MCF 10A (cell line): ENCODE data around the gene INF2. TPM values are rescaled to one million over a fixed set of nuclear protein-coding genes. Genes with fewer than 3 reads are reported as not detected.

Experiments
- BruUV-seq: library from RNA; stranded (reverse); fragments of 400-500 nt; replicated peaks from 2 replicates; lab custom pipeline; 2021; lab: Mats Ljungman, UMichigan
- CTCF ChIA-PET: fragments of 300-600 bp; sonication (Branson Sonifier 250); formaldehyde crosslinking; extraction: SDS; loops from one replicate; lab custom pipeline; 2021; ENCODE audit warnings: antibody characterized with exemption, inconsistent platforms; lab: Yijun Ruan, JAX
- POLR2A ChIA-PET: fragments of 300-600, 350-650 bp; sonication (Branson Sonifier 250); formaldehyde crosslinking; extraction: SDS; loops from one replicate; lab custom pipeline; 2020; ENCODE audit warnings: antibody characterized with exemption, inconsistent platforms; lab: Yijun Ruan, JAX
- DNase-seq: peaks from one replicate; pipeline ENCODE4 v3.0.0-alpha.2; 2018; ENCODE audit not compliant: unreplicated experiment
- H3K27ac Mint-ChIP-seq: one replicate; pipeline ENCODE4 v1.8.0; 2022; ENCODE audit warnings: mild to moderate bottlenecking, low read depth, mixed read lengths; ENCODE audit not compliant: unreplicated experiment
- H3K27me3 Mint-ChIP-seq: one replicate; pipeline ENCODE4 v1.8.0; 2022; ENCODE audit warnings: mixed read lengths; ENCODE audit not compliant: insufficient read depth, unreplicated experiment
- H3K36me3 Mint-ChIP-seq: one replicate; pipeline ENCODE4 v1.8.0; 2022; ENCODE audit warnings: mild to moderate bottlenecking, moderate library complexity, mixed read lengths; ENCODE audit not compliant: insufficient read depth, unreplicated experiment
- H3K4me1 Mint-ChIP-seq: one replicate; pipeline ENCODE4 v1.8.0; 2022; ENCODE audit warnings: mixed read lengths; ENCODE audit not compliant: insufficient read depth, unreplicated experiment
- H3K4me3 Mint-ChIP-seq: one replicate; pipeline ENCODE4 v1.8.0; 2022; ENCODE audit warnings: mild to moderate bottlenecking, moderate library complexity, mixed read lengths; ENCODE audit not compliant: unreplicated experiment
- H3K9me3 Mint-ChIP-seq: one replicate; pipeline ENCODE4 v1.8.0; 2022; ENCODE audit warnings: mixed read lengths; ENCODE audit not compliant: unreplicated experiment
- intact Hi-C: fragments of 100-400 bp; cut with micrococcal nuclease; formaldehyde crosslinking; loops from 2 replicates; pipeline ENCODE4 v1.14.1; 2022
- total RNA-seq: library from RNA; stranded (reverse); gene quantifications from 2 replicates; pipeline ENCODE4 v1.2.3, GENCODE V29; 2022
- TF ChIP-seq, protein P1 (sequence below): fragments of 200-600 bp; IDR thresholded peaks from one replicate; pipeline ENCODE4 v1.8.0; 2022; ENCODE audit warnings: antibody characterized with exemption, mild to moderate bottlenecking; ENCODE audit not compliant: unreplicated experiment

Gene INF2
- total RNA-seq, 1 experiment from 2014 or later = 102 TPM

DNA sequence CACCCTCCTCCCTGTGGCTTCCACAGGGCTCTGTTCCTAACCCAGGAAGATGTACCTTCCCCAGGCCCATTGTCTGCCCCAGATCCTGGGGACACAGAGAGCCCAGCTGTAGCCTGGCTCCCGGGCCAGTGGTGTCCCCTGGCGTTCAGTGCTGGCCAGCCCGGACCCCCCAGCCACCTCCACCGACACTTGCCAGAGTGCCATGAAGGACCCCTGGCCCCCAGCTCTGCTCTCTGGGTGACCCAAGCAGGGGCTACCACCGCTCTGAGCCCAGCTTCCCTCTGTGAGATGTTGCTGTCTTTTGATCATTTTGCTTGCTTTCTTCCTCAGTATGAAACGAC is 6.2 kb downstream of the INF2 start:
- H3K9me3 Mint-ChIP-seq = no peaks in the 10 kb centered on the region

DNA sequence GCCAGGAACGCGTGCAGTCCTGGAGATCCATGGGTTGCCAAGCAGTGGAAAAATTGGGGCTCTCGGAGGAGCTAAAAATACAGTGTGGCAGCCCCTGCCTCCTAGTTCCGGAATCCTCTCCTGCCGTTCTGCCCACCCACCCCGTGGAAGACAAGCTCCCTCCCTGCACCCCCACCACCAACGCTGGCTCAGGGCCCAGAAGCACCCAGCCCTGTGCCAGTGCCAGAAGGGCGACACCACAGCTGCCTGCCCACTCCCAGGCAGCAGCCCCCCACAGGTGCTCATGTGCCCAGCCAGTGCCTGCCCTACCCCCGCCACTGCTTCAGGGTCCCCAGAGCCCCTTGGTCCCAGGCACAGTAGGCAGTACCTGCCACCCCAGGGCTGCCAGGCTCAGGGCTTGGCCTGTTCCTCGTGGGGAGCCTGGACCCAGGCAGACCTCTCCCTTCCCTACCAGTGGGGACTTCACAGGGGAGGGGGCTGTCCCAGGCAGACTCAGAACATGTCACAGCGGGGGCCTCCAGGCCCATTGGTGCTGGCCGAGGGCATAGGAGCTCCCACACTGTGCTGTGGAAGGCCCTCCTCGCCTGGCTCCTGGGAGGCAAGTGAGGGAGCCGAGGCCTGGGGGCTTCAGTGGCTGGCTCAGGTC is 7.4 kb downstream of the INF2 start:
- Mint-ChIP-seq H3K4me1 (peaks cover 23% of the 10 kb centered on the region), H3K27ac (peak overlapping the region; percentile 74), H3K4me3 (no peak overlapping the region), H3K27me3 (no peaks in the 10 kb centered on the region), H3K9me3 (no peaks in the 10 kb centered on the region), H3K36me3 (peaks cover 33% of the 10 kb centered on the region)
- no peak for DNase-seq
- ChIA-PET CTCF (interaction anchor here (0.6 to 1.9 kb wide), 3 partner anchors 12 to 559 kb away, joined by 3 to 9 read pairs (median 7); no protein-coding TSS in a partner anchor), POLR2A (interaction anchor here (0.8 to 2.9 kb wide), 4 partner anchors 9 to 56 kb away, joined by 3 to 11 read pairs (median 6); no protein-coding TSS in a partner anchor)
- TF ChIP-seq, protein P1, sequence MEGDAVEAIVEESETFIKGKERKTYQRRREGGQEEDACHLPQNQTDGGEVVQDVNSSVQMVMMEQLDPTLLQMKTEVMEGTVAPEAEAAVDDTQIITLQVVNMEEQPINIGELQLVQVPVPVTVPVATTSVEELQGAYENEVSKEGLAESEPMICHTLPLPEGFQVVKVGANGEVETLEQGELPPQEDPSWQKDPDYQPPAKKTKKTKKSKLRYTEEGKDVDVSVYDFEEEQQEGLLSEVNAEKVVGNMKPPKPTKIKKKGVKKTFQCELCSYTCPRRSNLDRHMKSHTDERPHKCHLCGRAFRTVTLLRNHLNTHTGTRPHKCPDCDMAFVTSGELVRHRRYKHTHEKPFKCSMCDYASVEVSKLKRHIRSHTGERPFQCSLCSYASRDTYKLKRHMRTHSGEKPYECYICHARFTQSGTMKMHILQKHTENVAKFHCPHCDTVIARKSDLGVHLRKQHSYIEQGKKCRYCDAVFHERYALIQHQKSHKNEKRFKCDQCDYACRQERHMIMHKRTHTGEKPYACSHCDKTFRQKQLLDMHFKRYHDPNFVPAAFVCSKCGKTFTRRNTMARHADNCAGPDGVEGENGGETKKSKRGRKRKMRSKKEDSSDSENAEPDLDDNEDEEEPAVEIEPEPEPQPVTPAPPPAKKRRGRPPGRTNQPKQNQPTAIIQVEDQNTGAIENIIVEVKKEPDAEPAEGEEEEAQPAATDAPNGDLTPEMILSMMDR = no peak
- no TSS peak for BruUV-seq
- intact Hi-C loops = no loop called here

More for the DNA sequence above, 6.2 kb downstream of the INF2 start:
- no TSS peak for BruUV-seq
- intact Hi-C loops = no loop called here
- Mint-ChIP-seq H3K4me3 (peak overlapping the region; percentile 12), H3K27me3 (no peaks in the 10 kb centered on the region), H3K4me1 (peaks cover 23% of the 10 kb centered on the region), H3K36me3 (peaks cover 26% of the 10 kb centered on the region), H3K27ac (peak overlapping the region; percentile 74)
- ChIA-PET CTCF (interaction anchor here (0.7 to 2.7 kb wide), 4 partner anchors 13 to 1127 kb away, joined by 3 to 10 read pairs (median 6); partner anchors contain the start of gene ADSS1), POLR2A (interaction anchor here (2.5 kb wide), 1 partner anchor 14 kb away, joined by 8 read pairs; no protein-coding TSS in a partner anchor)
- TF ChIP-seq, protein P1 = no peak
- no peak for DNase-seq

DNA sequence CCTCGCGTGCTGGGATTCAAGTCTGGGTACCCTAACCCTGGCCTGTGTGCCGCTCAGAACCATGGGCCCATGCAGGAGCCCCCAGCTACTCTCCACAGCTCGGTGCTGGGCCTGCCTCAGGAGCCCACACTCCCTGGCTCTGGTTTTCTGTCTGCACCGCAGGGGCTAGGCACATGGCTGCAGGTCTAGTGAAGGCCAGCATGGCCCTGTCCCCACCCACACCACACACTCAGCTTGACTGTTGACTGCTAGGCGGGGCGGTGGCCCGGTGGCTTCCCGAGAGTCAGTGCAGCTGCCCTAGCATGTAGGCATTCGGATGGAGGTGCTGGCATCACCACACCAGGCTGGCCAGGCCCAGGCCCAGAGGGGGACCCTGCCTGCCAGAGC is 7.9 kb downstream of the INF2 start:
- Mint-ChIP-seq H3K36me3 (peaks cover 33% of the 10 kb centered on the region), H3K9me3 (no peaks in the 10 kb centered on the region), H3K27ac (no peak overlapping the region), H3K4me1 (peaks cover 23% of the 10 kb centered on the region), H3K4me3 (no peak overlapping the region), H3K27me3 (no peaks in the 10 kb centered on the region)
- TF ChIP-seq, protein P1 = no peak
- ChIA-PET POLR2A (interaction anchor here (0.8 to 2.9 kb wide), 5 partner anchors 7 to 26 kb away, joined by 3 to 11 read pairs (median 4); no protein-coding TSS in a partner anchor), CTCF (interaction anchor here (1.5 kb wide), 2 partner anchors 12 to 26 kb away, joined by 7 to 9 read pairs; no protein-coding TSS in a partner anchor)
- DNase-seq = no peak
- BruUV-seq = no TSS peak
- intact Hi-C loops = no loop called here

DNA sequence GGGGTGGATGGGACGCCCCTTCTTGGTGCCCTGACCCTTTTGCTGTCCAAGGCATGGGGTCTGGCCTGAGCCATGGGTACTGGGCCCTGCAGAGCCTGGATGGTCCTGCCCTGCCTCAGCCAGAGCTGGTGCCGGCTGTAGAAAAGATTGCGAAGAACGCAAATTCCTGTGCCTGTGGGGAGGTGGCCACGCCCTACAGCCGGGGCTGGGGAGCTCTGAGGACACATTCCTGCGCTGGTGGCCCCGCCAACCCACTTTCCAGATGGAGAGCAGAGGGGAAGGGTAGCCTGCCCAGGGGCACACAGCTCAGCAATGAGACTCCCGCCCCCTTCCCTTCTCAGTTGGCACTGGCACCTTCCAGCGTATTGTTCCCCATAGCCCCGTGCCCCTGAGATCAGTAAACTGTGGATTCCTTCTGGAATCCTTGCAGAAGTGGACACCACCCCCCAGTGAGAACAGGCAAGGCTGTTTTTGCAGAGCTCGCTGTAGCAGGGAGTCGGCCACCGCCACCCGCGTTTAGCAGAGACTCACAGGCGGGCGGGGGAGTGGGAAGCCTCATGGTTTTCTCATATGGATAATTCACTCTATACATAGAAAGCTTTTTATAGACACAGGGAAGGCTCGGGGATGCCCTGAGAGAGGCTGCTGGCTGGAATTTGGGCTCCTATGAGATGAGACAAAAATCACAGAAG is 8.6 kb downstream of the INF2 start:
- peaks cover 23% of the 10 kb centered on the region for H3K4me1 Mint-ChIP-seq
- BruUV-seq = no TSS peak
- H3K9me3 Mint-ChIP-seq = no peaks in the 10 kb centered on the region
- ChIA-PET CTCF (interaction anchor here (0.6 to 1.5 kb wide), 3 partner anchors 11 to 42 kb away, joined by 3 to 9 read pairs (median 7); no protein-coding TSS in a partner anchor), POLR2A (interaction anchor here (0.6 to 2.9 kb wide), 8 partner anchors 8 to 49 kb away, joined by 3 to 11 read pairs (median 4); no protein-coding TSS in a partner anchor)
- intact Hi-C loops = no loop called here
- no peak for DNase-seq
- no peaks in the 10 kb centered on the region for H3K27me3 Mint-ChIP-seq
- no peak overlapping the region for H3K27ac Mint-ChIP-seq
- no peak overlapping the region for H3K4me3 Mint-ChIP-seq
- TF ChIP-seq, protein P1 = no peak
- peaks cover 33% of the 10 kb centered on the region for H3K36me3 Mint-ChIP-seq
